Measurements from ENCODE around the gene RAD51B. TPM values are rescaled to one million over a fixed set of nuclear protein-coding genes. Genes with fewer than 3 reads are reported as not detected.

Gene RAD51B
- 7.5 and 19.3 TPM in 2 replicates for total RNA-seq

GRCh38 chr14:67819563-67820421 is at the start of gene RAD51B:
Gene RAD51B, plus strand, starts transcription at chr14:67819779.

DNA sequence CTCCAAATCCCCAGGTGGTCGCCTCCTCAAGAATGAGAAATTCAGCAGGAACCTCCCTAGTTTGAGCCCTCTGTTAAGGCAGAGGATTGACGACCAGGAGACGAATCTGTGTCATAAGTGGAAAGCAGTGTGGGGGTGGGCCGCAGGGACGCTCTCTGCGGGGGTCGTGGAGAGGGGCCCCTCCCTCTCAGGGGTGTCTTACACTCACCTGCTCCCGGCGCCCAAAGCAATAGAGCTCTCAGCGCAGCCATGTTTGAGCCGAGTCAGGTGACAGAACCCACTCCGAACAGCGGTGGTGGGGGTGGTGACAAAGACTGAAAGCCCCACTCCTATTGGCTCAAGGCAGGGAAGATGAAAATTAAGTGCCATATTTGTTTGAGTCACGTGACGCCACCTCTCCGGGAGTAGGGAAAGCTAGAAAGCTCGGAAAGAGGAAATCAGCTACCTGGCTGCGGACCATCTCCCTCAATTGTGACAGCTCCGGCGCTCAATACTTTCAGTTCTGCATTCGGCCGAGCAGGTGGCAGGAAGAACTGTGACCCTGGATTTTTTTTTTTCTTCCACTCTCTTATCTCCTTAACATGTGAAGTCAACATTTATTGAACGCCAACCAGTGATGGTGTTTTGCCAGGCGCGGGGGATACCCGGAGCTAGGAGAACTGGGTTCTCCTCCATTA is 3.1 kb upstream of the RAD51B start, which contains the start of gene ZFYVE26:
Gene ZFYVE26, minus strand, starts transcription at position 265 of the 677 bp plus-strand sequence. CDS start 627 bp downstream, outside the sequence.

Other genes starting within 250 kb of the RAD51B start
- gene PIGH, start 219.5 kb upstream of the RAD51B start, total RNA-seq = 12.3 TPM in 2 replicates
- gene ARG2, start 199.9 kb upstream of the RAD51B start, total RNA-seq = 33.0 and 61.1 TPM in 2 replicates
- gene VTI1B, start 145.1 kb upstream of the RAD51B start, total RNA-seq = 46.1 and 49.8 TPM in 2 replicates
- gene RDH11, start 124.0 kb upstream of the RAD51B start, total RNA-seq = 130 and 149 TPM in 2 replicates
- gene RDH12, start 117.9 kb upstream of the RAD51B start, total RNA-seq = not detected in 2 replicates
- 10.7 and 22.2 TPM in 2 replicates for gene ZFYVE26, start 3.2 kb upstream of the RAD51B start, total RNA-seq